ENCODE results near the gene CDH13.

The CDH13 gene

GRCh38 chr16:82788225-82788624, 161.5 kb downstream of the CDH13 start:
- DNase-seq (ENCODE audit: low spot score) = no peak

- no peak for DNase-seq (ENCODE audit: low spot score)
Observed at GRCh38 chr16:82788919-82789318, 162.2 kb downstream of the CDH13 start.

GRCh38 chr16:82792693-82793092, 165.9 kb downstream of the CDH13 start:
- no peak for DNase-seq (ENCODE audit: low spot score)

- DNase-seq (ENCODE audit: low spot score) = no peak
Observed at GRCh38 chr16:82793528-82794245, 166.9 kb downstream of the CDH13 start.

GRCh38 chr16:82796047-82796446, 169.3 kb downstream of the CDH13 start:
- no peak for DNase-seq (ENCODE audit: low spot score)

- DNase-seq (ENCODE audit: low spot score) = no peak
Observed at GRCh38 chr16:82801361-82801760, 174.6 kb downstream of the CDH13 start.

GRCh38 chr16:82805866-82806265, 179.1 kb downstream of the CDH13 start:
- no peak for DNase-seq (ENCODE audit: low spot score)

GRCh38 chr16:82807311-82807710, 180.5 kb downstream of the CDH13 start:
- no peak for DNase-seq (ENCODE audit: low spot score)

GRCh38 chr16:82808036-82808435, 181.3 kb downstream of the CDH13 start:
- no peak for DNase-seq (ENCODE audit: low spot score)

- no peak for DNase-seq (ENCODE audit: low spot score)
Observed at GRCh38 chr16:82810077-82810476, 183.3 kb downstream of the CDH13 start.

GRCh38 chr16:82814059-82814458, 187.3 kb downstream of the CDH13 start:
- DNase-seq (ENCODE audit: low spot score) = no peak

- no peak for DNase-seq (ENCODE audit: low spot score)
Observed at GRCh38 chr16:82819286-82819685, 192.5 kb downstream of the CDH13 start.

GRCh38 chr16:82820855-82821254, 194.1 kb downstream of the CDH13 start:
- no peak for DNase-seq (ENCODE audit: low spot score)

- no peak for DNase-seq (ENCODE audit: low spot score)
Observed at GRCh38 chr16:82824408-82824807, 197.6 kb downstream of the CDH13 start.

GRCh38 chr16:82829301-82829700, 202.5 kb downstream of the CDH13 start:
- DNase-seq (ENCODE audit: low spot score) = no peak

- no peak for DNase-seq (ENCODE audit: low spot score)
Observed at GRCh38 chr16:82830944-82831343, 204.2 kb downstream of the CDH13 start.

- no peak for DNase-seq (ENCODE audit: low spot score)
Observed at GRCh38 chr16:82832821-82833220, 206.1 kb downstream of the CDH13 start.

GRCh38 chr16:82833378-82833993, 206.7 kb downstream of the CDH13 start:
- DNase-seq (ENCODE audit: low spot score) = no peak

GRCh38 chr16:82834151-82834815, 207.5 kb downstream of the CDH13 start:
- DNase-seq (ENCODE audit: low spot score) = no peak

GRCh38 chr16:82835487-82836155, 208.9 kb downstream of the CDH13 start:
- DNase-seq (ENCODE audit: low spot score) = no peak

GRCh38 chr16:82841108-82841507, 214.3 kb downstream of the CDH13 start:
- no peak for DNase-seq (ENCODE audit: low spot score)

GRCh38 chr16:82843606-82844271, 217.0 kb downstream of the CDH13 start:
- no peak for DNase-seq (ENCODE audit: low spot score)
